Parathyroid adenoma (tissue), 2 donors: ENCODE data around the gene SYPL2.

Source experiments
- H2AFZ ChIP-seq: fragments of 300-600 bp; sonication (generic); one replicate; pipeline ENCODE4 v1.7.0; 2017; ENCODE audit warnings: antibody characterized with exemption, mild to moderate bottlenecking
- H3K27ac ChIP-seq: fragments of 300-600 bp; sonication (generic); one replicate; pipeline ENCODE4 v1.7.0; 2017
- H3K27me3 ChIP-seq: fragments of 300-600 bp; sonication (generic); one replicate; pipeline ENCODE4 v1.7.0; 2017; ENCODE audit warnings: low read length; ENCODE audit not compliant: control insufficient read depth, insufficient read depth
- H3K36me3 ChIP-seq: fragments of 300-600 bp; sonication (generic); one replicate; pipeline ENCODE4 v1.7.0; 2017; ENCODE audit warnings: low read length; ENCODE audit not compliant: control insufficient read depth, insufficient read depth
- H3K4me1 ChIP-seq: fragments of 300-600 bp; sonication (generic); one replicate; pipeline ENCODE4 v1.7.0; 2017; ENCODE audit warnings: control low read depth
- H3K4me2 ChIP-seq: fragments of 300-600 bp; sonication (generic); one replicate; pipeline ENCODE4 v1.7.0; 2017; ENCODE audit warnings: low read length
- H3K4me3 ChIP-seq: fragments of 300-600 bp; sonication (generic); one replicate; pipeline ENCODE4 v1.7.0; 2017; ENCODE audit warnings: low read depth, low read length
- H3K79me2 ChIP-seq: fragments of 300-600 bp; sonication (generic); one replicate; pipeline ENCODE4 v1.7.0; 2017; ENCODE audit warnings: control low read depth
- H3K9ac ChIP-seq: fragments of 300-600 bp; sonication (generic); one replicate; pipeline ENCODE4 v1.7.0; 2017; ENCODE audit warnings: mild to moderate bottlenecking
- H3K9me3 ChIP-seq: fragments of 300-600 bp; sonication (generic); one replicate; pipeline ENCODE4 v1.7.0; 2017; ENCODE audit warnings: low read length; ENCODE audit not compliant: control insufficient read depth
- CTCF ChIP-seq: fragments of 300-600 bp; sonication (generic); IDR thresholded peaks from one replicate; pipeline ENCODE4 v1.7.0; 2017; ENCODE audit warnings: antibody characterized with exemption, mild to moderate bottlenecking
- donor health status: primary hyperparathyroidism.

SYPL2 gene

GRCh38 chr1:109466452-109467300, at the start of gene SYPL2:
TSS of gene SYPL2 (plus strand) at chr1:109466546. CDS start at chr1:109466844, 298 bp downstream.
- Histone ChIP-seq H3K9ac (no peak within 1 kb of the TSS), H2AFZ (peak within 1 kb of the TSS; percentile 80), H3K4me1 (no peaks in the 10 kb centered on the region), H3K4me2 (peak within 1 kb of the TSS; percentile 63), H3K27me3 (no peaks in the 10 kb centered on the region), H3K27ac (no peak within 1 kb of the TSS), H3K79me2 (no peaks in the 10 kb centered on the region), H3K36me3 (no peaks in the 10 kb centered on the region), H3K9me3 (no peaks in the 10 kb centered on the region), H3K4me3 (peak within 1 kb of the TSS; percentile 64)
- no peak for TF ChIP-seq CTCF

DNA sequence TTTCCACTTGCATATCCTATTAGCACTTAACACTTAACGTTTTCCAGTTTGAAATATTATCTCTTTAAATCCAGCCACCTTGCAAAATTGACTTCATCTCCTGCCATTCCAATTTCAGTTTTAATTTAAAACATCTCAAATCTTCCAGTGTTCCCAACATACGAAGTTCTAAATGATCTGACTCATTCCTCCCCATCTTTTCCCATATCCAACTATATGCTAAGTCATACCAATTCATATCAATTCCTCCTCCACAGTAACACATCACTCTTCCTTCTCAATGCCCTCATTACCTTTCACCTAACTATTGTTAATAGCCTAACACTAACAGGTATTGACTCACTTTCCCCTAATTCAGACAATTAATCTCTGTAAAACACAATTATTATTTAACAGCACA, 42.8 kb upstream of the SYPL2 start:
- Histone ChIP-seq H3K27ac (no peak overlapping the region), H3K9ac (no peak overlapping the region), H3K4me2 (no peak overlapping the region), H3K4me1 (no peaks in the 10 kb centered on the region), H3K79me2 (peaks cover 9% of the 10 kb centered on the region), H2AFZ (no peak overlapping the region), H3K4me3 (no peak overlapping the region), H3K27me3 (no peaks in the 10 kb centered on the region), H3K9me3 (no peaks in the 10 kb centered on the region), H3K36me3 (no peaks in the 10 kb centered on the region)
- TF ChIP-seq CTCF, result no peak

- Histone ChIP-seq H3K9ac (no peak overlapping the region), H3K4me3 (peak overlapping the region; percentile 79), H2AFZ (peak overlapping the region; percentile 81), H3K27me3 (no peaks in the 10 kb centered on the region), H3K4me1 (no peaks in the 10 kb centered on the region), H3K4me2 (peak overlapping the region; percentile 61), H3K27ac (peak overlapping the region; percentile 84), H3K36me3 (no peaks in the 10 kb centered on the region), H3K79me2 (peaks cover 9% of the 10 kb centered on the region), H3K9me3 (no peaks in the 10 kb centered on the region)
- TF ChIP-seq CTCF, result no peak
These were observed 40.7 kb upstream of the SYPL2 start for GRCh38 chr1:109425391-109426280.

GRCh38 chr1:109426281-109427170, 39.8 kb upstream of the SYPL2 start, which contains the start of gene PSMA5:
TSS of gene PSMA5 (minus strand) at chr1:109426448. CDS start at chr1:109426330, 118 bp downstream.
- H3K36me3 ChIP-seq, result no peaks in the 10 kb centered on the region
- H3K4me3 ChIP-seq, result peak within 1 kb of the TSS; percentile 79
- H3K27me3 ChIP-seq, result no peaks in the 10 kb centered on the region
- H3K9ac ChIP-seq, result no peak within 1 kb of the TSS
- H2AFZ ChIP-seq, result peak within 1 kb of the TSS; percentile 81
- peaks cover 9% of the 10 kb centered on the region for H3K79me2 ChIP-seq
- no peaks in the 10 kb centered on the region for H3K9me3 ChIP-seq
- peak within 1 kb of the TSS; percentile 97 for H3K4me2 ChIP-seq
- H3K4me1 ChIP-seq, result no peaks in the 10 kb centered on the region
- TF ChIP-seq CTCF, result no peak
- H3K27ac ChIP-seq, result peak within 1 kb of the TSS; percentile 84
